ENCODE data around the gene SCYGR6.

DNA sequence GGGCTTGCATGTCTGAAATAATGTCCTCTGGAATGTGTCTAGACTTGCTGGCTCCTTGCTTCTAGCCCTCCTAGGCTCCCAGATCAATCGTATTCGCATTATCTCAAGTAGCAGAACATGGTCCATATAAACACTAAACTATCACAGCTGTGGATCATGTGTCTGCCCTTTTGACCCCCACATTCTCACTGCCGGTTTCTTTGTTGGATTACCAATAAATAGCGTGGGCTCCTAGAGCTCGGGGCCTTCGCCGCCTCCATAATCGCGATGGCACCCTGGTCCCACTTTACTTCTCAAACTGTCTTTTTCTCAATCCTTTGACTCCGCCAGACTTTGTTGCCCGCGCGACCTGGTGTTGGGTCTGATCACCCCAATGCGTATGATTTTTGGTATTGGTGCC, 14.8 kb upstream of the SCYGR6 start:
- TF ChIP-seq, protein P1, sequence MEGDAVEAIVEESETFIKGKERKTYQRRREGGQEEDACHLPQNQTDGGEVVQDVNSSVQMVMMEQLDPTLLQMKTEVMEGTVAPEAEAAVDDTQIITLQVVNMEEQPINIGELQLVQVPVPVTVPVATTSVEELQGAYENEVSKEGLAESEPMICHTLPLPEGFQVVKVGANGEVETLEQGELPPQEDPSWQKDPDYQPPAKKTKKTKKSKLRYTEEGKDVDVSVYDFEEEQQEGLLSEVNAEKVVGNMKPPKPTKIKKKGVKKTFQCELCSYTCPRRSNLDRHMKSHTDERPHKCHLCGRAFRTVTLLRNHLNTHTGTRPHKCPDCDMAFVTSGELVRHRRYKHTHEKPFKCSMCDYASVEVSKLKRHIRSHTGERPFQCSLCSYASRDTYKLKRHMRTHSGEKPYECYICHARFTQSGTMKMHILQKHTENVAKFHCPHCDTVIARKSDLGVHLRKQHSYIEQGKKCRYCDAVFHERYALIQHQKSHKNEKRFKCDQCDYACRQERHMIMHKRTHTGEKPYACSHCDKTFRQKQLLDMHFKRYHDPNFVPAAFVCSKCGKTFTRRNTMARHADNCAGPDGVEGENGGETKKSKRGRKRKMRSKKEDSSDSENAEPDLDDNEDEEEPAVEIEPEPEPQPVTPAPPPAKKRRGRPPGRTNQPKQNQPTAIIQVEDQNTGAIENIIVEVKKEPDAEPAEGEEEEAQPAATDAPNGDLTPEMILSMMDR (IDR thresholded peaks at IDR 0.05; ENCODE audit: low read depth, low read length, missing input control): no peak
- TF ChIP-seq, protein P2, sequence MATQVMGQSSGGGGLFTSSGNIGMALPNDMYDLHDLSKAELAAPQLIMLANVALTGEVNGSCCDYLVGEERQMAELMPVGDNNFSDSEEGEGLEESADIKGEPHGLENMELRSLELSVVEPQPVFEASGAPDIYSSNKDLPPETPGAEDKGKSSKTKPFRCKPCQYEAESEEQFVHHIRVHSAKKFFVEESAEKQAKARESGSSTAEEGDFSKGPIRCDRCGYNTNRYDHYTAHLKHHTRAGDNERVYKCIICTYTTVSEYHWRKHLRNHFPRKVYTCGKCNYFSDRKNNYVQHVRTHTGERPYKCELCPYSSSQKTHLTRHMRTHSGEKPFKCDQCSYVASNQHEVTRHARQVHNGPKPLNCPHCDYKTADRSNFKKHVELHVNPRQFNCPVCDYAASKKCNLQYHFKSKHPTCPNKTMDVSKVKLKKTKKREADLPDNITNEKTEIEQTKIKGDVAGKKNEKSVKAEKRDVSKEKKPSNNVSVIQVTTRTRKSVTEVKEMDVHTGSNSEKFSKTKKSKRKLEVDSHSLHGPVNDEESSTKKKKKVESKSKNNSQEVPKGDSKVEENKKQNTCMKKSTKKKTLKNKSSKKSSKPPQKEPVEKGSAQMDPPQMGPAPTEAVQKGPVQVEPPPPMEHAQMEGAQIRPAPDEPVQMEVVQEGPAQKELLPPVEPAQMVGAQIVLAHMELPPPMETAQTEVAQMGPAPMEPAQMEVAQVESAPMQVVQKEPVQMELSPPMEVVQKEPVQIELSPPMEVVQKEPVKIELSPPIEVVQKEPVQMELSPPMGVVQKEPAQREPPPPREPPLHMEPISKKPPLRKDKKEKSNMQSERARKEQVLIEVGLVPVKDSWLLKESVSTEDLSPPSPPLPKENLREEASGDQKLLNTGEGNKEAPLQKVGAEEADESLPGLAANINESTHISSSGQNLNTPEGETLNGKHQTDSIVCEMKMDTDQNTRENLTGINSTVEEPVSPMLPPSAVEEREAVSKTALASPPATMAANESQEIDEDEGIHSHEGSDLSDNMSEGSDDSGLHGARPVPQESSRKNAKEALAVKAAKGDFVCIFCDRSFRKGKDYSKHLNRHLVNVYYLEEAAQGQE (IDR thresholded peaks at IDR 0.05): no peak
- TF ChIP-seq RXRA (IDR thresholded peaks at IDR 0.05): no peak
- no peak for TF ChIP-seq ZBTB33 (IDR thresholded peaks at IDR 0.05)
- no peak for TF ChIP-seq RAD21 (IDR thresholded peaks at IDR 0.05)
- no peak for TF ChIP-seq GABPA (IDR thresholded peaks at IDR 0.05 in 1 of 2, conservative IDR thresholded peaks at IDR 0.05 in 1 of 2)
- no peak for TF ChIP-seq NR2F2 (IDR thresholded peaks at IDR 0.05)
